ENCODE results near the gene C1orf159.
"Not testable (repeated sequence)": the region's sequence is repeated elsewhere in the genome, so short reads cannot be mapped to it uniquely, and the experiment has no call there.

The C1orf159 gene

DNA sequence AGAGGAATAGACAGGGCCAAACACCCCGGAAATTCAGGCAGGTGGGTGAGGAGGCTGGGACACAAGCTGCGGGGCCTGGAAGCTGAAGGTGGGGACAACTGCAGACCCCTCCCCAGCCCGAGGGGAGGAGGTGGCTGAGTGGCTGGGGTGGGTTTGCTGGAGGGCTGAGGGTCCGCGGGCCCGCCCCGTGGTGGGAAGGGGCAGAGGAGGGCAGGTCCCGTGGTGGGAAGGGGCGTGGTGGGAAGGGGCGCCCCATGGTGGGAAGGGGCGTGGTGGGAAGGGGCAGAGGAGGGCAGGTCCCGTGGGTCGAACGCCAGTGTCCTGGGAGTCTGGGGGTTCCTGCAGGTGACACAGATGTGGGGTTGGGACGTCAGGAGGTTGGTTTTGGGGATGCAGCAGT lies 33.5 kb upstream of the C1orf159 start:
- DNase-seq (ENCODE audit: low read depth): no peak

DNA sequence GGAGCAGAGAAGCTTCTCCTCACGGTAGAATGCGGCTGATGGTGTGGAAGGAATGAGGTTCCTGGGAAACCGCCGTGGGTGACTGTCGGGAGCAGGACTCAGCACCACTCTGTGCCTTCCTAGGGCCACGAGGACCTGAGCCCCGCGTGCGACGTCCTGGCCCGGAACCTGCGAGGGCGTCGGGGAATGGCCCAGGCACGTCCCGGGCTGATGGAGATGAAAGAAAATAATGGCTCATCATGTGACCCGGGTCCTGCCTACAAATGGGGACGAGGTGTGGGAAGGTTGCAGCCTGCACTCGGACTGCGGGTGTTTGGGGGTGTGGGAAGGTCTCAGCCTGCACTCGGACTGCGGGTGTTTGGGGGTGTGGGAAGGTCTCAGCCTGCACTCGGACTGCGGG lies 32.7 kb upstream of the C1orf159 start:
- no peak for DNase-seq (ENCODE audit: low read depth)

DNA sequence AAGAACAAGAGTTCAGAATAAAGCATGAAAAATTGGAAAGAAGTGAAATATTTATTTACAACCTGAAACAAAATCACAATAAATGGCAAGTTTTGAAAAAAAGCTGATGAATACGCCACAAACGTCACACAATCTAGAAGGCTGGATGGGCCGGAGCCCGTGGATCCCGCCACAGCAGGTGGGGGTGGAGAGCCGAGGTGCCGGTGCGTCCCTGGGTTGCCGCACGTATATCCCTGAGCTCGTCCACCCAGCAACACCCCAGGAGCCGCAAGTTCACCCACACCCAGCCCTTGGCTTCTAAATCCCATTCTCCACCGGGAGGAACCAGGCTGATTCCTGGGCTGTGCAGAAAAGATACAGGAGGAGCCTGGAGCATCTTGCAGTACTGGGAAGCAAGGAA lies 32.2 kb upstream of the C1orf159 start:
- DNase-seq (ENCODE audit: low read depth): no peak

DNA sequence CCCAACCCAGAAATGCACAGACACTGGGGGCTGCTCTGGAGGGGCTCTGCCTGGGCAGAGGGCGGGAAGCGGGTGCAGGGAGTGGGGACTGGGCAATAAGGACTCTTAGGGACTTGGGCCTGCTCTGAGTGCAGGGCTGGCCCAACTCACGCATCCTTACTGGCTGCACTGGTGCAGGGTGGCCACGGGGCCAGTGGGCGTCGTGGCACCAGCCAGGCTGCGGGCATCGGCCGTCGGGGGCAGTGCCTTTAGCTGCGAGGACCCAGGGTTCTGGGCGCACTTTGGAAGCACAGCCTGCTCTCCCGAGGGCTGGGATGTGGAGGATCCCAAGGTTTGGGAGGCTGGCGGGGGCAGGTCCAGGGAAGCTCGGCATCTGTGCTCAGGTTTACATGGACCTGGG lies 30.7 kb upstream of the C1orf159 start:
- DNase-seq (ENCODE audit: low read depth): no peak

DNA sequence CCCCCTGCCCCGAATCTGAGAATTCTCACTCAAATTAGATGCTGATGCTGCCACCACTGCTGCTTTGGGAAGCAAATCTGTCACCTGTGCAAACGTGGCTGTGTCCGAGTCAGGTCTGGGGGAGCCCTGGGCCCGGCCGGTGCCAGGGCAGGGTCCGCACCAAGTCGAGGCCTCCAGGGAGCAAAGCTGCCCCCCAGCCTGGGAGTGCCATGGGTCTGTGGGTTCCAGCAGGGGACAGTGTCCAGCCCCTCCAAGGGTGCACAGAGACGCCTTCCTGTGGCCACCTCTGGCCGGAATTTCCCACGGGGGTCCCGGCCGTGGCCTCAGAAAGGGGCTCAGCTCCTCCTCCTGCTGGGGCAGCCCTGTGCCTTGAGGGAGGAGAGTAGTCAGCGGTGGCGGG lies 30.1 kb upstream of the C1orf159 start:
- DNase-seq (ENCODE audit: low read depth): no peak

DNA sequence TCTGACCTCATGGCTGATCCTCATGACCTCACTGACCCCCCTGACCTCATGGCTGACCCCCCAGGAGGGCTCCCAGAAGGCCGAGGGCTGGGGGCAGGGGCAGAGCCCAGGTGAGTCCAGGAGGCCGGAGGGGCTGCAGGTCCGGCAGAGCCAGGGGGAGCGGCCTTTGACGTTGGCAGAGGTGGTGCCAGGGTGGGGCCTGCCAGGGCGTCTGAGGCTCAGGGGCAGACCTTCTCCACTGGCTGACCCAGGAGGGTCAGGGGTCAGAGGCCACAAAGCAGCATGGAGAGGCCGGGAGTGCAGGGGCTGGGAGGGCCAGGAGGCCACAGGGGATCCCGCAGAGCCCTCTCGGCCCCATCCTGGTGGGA lies 29.6 kb upstream of the C1orf159 start:
- DNase-seq (ENCODE audit: low read depth): no peak

DNA sequence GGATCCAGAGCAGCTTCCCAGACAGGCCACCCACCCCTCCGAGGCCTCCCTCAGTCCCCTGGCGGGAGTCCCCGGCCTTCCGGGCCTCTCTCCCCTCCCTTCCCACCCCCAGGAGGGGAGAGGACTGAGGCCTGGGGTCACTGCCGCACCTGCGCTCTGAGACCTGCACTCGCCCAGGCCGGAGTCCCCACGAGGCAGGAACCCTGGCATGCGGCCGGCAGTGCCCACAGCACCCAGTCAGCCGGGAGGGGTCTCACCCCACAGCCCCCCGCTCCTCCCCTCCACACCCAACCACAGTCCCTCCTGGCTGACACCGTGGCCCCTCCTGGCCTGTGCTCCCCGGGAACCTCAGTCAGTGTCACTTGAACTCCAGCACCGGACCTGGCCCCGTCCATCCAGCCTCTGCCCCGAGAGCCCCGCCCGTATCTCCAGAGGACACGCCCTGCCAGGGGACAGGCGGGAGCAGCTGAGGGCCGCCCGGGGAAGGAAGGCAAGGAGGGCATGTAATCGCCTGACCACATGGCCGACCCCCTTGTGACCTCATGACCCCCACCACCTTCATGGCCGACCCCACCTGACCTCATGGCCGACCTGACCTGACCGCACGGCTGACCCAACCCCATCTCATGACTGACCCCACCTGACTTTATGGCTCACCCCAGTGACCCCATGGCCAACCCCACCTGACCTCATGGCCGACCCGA lies 29.1 kb upstream of the C1orf159 start:
- no peak for DNase-seq (ENCODE audit: low read depth)

DNA sequence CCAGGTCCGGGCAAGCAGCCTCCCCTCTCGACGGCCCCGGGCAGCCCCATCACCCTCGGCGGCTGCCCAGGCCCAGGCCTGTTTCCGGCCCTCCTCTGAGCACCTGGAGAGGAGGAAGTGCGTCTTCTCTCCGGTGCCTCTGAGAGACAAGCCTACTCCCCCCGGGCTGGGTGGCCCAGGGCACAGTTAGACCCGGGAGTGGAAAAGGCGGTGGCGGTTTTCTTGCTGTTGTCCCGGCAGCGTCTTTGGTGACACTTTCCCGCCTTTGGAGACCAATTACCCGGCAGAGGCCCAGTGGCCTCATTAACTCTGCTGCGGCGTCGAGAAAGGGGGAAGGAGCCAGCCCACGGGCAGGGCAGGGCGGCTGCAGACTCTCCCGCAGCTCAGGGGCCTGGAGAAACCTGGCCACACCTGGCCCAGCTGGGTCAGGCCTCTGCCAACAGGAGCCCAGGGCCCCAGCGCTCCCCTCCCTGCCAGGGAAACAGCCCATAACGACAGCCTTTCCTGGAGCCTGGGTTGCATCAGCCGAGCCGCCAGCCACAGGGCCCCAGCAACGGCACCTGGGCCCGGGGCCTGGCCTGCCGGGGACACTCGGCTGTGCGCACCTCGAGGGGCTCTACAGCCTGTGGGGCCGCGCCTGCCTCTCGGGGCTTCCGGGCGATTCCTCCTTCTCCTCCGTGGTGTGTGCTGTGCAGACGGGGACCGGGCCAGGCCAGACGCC lies 28.4 kb upstream of the C1orf159 start:
- DNase-seq (ENCODE audit: low read depth): no peak

DNA sequence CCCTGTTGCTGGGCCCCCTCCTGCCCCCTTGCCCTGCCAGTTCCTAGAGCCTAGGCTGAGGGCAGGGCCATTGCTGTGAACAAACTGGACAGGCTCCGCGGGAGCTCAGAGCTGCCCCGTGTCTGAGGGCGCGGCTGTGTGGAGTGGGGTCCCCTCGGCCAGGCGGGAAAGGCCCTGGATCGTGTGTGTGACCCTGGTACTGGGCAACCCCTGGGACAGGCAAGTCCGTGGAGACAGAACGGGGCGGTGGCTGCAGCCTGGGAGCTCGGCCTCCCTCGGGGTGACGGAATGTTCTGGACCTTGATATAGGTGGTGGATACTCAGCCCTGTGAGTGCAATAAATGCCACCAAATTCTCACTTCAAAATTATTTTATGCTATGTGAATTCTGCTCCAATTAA lies 27.7 kb upstream of the C1orf159 start:
- DNase-seq (ENCODE audit: low read depth): no peak

DNA sequence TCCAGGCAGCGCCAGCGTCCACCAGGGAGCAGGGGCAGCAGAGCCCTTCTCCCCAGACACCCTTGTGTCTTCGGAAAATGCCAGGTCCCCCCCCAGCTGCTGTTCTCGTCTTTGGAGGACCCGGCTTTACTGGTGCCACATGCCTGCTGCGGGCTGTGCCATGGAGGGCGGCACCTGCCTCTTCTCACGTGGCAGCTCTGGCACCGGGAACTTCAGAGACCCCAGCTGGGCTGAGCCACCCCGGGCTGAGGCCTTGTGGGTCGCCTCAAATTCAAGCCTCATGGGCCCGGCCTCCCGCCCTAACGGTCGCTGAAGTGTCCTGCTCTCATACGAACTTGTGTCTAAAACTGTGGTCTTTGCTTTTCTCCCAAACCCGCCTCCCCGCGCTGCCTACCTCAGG lies 27.0 kb upstream of the C1orf159 start:
- no peak for DNase-seq (ENCODE audit: low read depth)

DNA sequence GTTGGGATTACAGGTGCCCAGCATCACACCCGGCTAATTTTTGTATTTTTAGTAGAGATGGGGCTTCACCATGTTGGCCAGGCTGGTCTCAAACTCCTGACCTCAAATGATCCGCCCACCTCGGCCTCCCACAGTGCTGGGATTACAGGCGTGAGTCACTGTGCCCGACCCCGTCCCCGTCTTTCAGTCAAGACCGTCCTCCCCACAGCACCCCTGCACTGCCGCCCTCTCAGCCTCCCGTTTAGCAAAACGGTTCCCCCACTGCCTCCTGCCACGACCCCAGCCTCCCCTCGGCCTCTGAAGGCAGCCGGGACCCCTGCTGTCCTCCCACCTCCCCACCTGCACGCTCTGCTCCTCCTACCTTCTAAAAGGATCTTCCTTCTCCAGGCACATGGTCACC lies 26.5 kb upstream of the C1orf159 start:
- DNase-seq (ENCODE audit: low read depth): not testable (repeated sequence)

DNA sequence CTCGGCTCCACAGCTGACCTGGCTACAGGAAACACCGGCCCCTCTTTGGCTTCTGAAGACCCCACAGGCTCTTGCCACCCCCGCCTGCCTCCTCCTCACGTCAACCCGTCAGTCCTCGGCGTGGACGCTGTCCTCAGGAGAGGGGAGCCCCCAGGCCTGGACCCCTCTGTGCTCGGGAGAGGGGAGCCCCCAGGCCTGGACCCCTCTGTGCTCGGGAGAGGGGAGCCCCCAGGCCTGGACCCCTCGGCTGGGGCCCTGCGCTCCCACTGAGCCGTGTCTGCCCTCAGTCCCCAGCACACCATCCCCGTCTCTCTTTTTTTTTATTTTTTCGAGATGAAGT lies 26.0 kb upstream of the C1orf159 start:
- no peak for DNase-seq (ENCODE audit: low read depth)

DNA sequence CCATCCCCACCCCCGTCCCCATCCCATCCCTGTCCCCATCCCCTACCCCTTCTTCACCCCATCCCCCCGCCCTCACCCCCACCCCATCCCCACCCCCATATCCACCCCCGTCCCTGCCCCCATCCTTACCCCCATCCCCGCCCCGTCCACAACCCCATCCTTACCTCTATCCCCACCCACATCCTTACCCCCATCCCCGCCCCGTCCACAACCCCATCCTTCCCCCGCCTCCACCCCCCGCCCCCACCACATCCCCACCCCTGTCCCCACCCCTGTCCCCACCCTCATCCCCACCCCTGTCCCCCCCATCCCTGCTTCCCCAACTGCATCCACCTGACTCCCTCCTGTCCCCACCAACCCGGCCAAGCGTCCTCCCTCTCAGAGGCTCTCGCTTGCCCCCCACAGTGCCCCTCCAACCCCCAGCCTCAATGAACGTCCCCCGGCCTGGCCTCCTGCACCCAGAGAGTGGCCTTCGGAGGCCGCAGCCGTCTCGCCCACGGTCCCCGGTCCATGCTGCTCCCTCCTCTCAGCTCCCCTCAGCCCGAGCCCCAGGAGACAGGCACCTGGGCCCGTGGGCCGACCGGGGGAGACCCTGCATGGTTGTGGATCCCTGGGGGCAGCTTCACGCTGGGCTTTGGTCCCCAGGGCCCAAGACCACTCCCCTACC lies 25.5 kb upstream of the C1orf159 start:
- no peak for DNase-seq (ENCODE audit: low read depth)

DNA sequence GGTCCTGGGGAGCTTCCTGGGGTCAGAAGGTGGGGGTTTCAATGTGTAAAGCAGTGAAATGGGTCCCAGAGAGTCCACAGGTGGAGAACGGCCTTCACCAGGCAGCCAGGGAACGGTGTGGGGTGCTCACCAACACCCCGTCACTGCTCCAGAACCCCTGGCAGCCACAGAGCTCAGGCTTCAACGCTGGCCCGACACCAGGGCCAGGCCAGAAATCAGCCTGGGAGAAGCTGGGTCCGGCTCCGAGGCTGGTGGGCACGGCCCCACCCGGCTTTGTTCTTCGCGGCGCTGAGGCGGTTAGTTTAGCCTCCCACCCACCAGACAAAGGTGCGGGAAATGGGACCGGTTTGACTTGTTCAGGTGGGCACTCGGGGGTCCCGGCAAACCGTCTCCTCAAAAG lies 24.8 kb upstream of the C1orf159 start:
- DNase-seq (ENCODE audit: low read depth): no peak

DNA sequence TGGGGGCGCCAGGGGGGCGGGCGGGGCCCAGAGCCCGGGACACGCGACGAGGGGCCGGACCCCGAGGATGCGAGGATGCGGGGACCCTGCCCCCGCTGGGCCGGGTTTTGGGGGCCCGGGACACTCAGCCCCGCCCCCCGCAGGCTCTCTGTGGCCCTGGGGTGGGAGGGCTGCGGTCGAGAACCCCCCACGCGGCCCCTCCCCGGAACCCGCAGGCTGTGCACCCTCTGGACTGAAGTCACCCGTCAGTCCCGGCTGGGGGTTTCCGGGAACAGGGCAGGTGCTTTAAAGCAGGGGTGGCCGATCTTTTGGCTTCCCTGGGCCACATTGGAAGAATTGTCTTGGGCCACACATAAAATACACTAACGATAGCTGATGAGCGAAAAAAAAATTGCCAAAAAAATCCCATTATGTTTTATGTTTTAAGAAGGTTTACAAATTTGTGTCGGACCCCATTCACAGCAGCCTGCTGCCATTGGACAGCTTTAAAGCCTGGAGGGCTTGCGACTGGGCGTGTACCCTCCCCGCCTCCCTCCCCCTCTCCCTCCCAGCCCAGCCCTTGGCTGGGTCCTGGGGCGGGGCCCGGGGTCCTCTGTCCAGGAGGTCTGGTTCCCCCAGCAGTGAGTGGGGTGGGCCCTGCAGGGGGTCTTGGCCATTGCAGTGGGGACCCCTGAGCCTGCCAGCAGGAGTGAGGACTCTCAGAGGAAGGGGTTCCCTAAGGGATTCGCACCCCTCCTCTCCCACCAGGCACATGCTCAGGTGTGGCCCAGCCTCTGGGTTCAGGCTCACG lies 21.6 kb upstream of the C1orf159 start:
- no peak for DNase-seq (ENCODE audit: low read depth)

DNA sequence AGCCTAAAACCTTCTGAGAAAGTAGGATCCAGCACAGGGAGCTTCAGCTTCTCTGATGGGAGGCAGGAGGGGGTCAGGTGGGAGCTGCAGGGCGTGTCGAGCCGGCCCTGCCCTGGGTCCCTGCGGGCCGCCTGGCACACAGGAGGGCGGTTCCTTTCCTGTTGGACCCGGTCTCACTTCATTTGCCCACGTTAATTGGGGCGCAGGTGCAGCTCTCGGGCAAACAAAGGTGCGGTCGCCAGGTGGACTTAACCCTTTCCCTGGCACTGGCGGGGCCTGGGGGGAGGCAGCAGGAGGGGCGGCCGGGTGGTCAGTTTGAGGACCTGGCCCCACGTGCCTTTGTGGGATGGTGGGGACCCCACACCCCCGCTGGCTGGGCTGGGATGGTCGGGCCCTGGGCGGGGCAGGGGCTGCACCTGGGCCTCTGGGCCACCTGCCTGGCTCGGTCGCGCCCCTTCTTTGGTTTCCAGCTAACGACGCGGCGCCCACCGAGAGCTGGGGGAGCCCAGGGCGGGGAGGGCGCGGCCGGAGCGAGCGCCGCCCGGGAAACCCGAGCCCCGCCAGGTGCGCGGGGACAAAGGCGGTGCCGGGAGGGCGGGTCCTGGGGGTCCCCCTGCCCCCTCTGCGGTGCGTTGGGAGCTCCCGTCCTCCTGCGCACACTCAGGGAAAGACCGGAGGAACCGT lies 20.8 kb upstream of the C1orf159 start:
- DNase-seq (ENCODE audit: low read depth): no peak

DNA sequence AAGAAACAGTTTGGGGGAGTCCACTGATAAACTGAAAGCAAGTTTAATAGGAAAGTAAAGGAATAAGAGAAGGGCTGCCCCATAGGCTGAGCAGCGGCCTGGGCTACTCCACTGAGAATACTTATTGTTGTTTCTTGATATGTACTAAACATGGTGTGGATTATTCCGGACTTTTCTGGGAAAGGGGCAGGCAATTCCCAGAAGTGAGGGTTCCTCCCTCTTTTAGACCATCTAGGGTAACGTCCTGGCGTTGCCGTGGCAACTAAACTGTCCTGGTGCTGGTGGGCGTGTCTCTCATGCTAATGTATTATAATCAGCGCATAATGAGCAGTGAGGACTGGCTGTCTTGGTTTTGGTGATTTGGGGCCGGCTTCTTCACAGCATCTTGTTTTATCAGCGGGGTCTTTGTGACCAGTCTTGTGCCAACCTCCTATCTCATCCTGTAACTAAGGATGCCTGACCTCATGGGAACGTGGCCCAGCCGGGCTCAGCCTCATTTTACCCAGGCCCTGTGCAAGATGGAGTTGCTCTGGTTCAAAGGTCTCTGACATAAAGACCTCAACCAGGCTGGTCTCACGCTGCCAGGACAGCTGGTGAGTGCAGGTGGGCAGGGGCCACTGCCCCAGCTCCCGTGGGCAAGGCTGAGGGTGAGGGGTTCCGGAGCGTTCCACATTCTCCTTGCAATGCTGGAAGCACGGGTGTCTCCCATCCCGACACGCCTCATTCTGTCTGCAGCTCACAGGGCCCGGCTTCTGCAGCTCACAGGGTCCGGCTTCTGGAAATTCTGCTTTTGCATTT lies 19.6 kb upstream of the C1orf159 start:
- no peak for DNase-seq (ENCODE audit: low read depth)

DNA sequence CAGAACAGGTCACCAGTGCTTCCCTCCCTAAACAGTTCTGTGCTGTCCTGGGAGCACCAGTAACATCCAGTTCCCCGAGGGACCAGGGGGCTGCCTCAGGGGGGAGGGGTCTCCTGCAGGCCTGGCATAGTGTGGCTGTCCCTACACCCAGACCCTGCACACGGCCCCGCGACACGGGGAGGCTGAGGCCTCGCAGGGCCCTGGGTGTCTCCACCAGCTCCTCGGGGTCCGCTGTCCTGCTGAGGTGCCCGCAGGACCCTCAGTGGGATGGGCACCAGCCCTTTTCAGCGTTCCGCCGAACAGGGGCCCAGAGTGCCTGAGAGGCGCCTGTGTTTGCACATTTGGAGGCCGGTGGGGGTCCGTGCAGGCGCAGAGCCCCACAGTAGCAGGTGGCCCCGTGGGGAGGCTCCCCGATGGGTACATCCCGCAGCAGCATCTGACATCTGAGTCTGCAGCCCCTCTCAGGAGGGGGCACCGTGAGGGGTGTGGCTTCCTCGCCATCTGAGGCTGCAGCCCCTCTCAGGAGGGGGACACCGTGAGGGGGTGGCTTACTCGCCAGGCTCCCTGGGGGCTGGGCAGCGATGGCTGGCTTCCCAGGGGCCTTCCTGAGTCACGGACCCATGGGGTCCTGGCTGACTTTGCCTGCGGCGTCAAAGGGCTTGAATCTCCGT lies 18.5 kb upstream of the C1orf159 start:
- DNase-seq (ENCODE audit: low read depth): no peak

DNA sequence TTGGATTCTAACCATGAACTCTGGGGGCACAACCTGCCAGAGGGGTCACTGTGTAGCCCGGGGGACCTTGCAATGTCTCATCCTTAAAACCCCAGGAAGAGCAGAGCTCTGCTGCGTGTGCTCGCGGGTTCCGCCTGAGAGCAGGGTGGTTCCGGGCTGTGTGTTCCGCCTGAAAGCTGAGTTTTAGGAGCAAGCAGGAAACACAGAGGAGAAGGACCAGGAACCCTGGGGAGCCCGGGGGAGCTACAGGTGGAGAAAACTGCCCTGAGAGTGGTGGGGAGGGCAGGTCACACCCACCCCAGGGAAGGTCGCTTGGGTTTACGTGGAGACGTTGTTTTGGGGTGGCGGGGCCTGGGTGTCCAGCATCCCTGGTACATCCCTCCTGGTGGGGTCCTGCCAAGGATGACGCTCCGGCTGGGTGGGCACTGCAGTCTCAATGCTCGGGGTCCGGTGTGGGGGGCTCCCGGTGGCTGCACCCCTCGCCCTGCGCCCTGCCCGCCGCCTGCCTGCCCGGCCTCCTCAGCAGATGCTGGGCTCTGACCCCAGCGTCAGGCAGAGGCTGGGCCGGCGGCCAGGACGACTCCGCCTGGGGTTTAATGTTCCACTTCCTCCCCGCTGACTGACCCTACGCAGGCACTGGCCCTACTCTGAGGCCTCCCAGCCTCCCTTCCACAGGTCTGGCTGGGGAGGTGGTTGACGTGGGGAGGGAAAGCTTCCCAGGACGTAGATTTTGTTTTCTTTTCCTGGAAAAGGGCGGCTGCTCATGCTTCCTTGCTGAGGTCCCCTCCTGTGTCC lies 17.3 kb upstream of the C1orf159 start:
- no peak for DNase-seq (ENCODE audit: low read depth)

Data from GM04503 (cell line).